ENCODE measurements around the gene TJAP1. TPM values are rescaled to one million over a fixed set of nuclear protein-coding genes. Genes with fewer than 3 reads are reported as not detected.

The TJAP1 gene
- total and polyA plus RNA-seq, 2 donors (not counting 3 experiments of a cell fraction or from before 2014, with no cell fraction given) = 28.4 to 31.8 TPM

DNA sequence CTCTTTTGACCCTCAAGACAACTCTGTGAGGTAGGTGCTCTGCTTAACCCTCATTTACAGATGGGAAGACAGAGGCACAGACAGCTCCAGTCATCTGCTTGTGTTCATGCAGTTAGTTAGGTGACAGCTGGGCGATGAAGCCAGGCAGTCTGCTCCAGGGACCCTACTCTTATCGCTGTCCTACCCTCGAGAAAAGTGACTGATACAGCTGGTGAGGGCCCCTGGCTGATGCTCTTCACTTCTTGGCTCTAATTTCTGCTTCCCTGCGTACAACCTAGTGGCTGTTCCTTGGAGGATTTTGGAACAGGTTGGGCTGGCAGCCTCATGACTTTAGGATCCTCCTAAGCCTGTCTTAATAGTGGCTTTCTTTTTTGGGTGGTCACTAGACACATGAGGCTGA lies 9.1 kb upstream of the TJAP1 start:
- Histone ChIP-seq H3K9me3 (replicated peaks; ENCODE audit: control insufficient read depth, insufficient read depth, low read length) (no peaks in the 10 kb centered on the region), H3K4me1 (ENCODE audit: control insufficient read depth, extremely low read depth, insufficient read depth, low read length) (no peaks in the 10 kb centered on the region), H3K79me2 (ENCODE audit: control insufficient read depth, insufficient read depth, low read length) (no peaks in the 10 kb centered on the region), H3K4me3 (replicated peaks in 1 of 3; ENCODE audit: insufficient read depth in 1 of 3, low read depth in 1 of 3, low read length in 3 of 3) (no peak overlapping the region), H4K20me1 (replicated peaks; ENCODE audit: control insufficient read depth, extremely low read depth, insufficient read depth, low read length) (no peaks in the 10 kb centered on the region), H2AFZ (ENCODE audit: low read depth, low read length) (no peak overlapping the region), H3K4me2 (ENCODE audit: insufficient read depth, low read length) (no peak overlapping the region), H3K27ac (ENCODE audit: insufficient read depth, low read depth, low read length) (no peak overlapping the region), H3K36me3 (ENCODE audit: control insufficient read depth in 2 of 2, extremely low read depth in 1 of 2, insufficient read depth in 2 of 2, low read length in 2 of 2) (no peaks in the 10 kb centered on the region), H3K9me1 (replicated peaks; ENCODE audit: control insufficient read depth, extremely low read depth, insufficient read depth, low read length) (no peaks in the 10 kb centered on the region), H3K9ac (replicated peaks; ENCODE audit: extremely low read depth, insufficient read depth, low read length) (no peak overlapping the region), H3K27me3 (ENCODE audit: control insufficient read depth in 2 of 2, insufficient read depth in 2 of 2, low read length in 2 of 2) (peaks cover 9 to 12% of the 10 kb centered on the region in 2 experiments)
- dilution Hi-C loops (cut with MboI; ENCODE audit: extremely low pct_ligation_motif_present, low sequenced_read_pairs) (no loop called here), intact Hi-C loops (cut with micrococcal nuclease) (no loop called here)
- ChIA-PET POLR2A (no interaction called here), CTCF (interaction anchor here (1.3 kb wide), 1 partner anchor 9 kb away, joined by 3 read pairs; the partner anchor contains the start of gene TJAP1)
- FAIRE-seq (no peak), DNase-seq (ENCODE audit: low read depth, low spot score) (no peak)
- no peak for TF ChIP-seq JUN (IDR thresholded peaks at IDR 0.05; ENCODE audit: borderline replicate concordance, insufficient read depth, insufficient read length, low read depth)
- no peak for TF ChIP-seq FOS (IDR thresholded peaks at IDR 0.05; ENCODE audit: borderline replicate concordance, insufficient read depth, low read length)
- TF ChIP-seq POLR2A (IDR thresholded peaks at IDR 0.05; ENCODE audit: low read depth, low read length) = no peak
- TF ChIP-seq MYC (IDR thresholded peaks at IDR 0.05; ENCODE audit: low read depth, low read length) = no peak
- TF ChIP-seq, protein P1, sequence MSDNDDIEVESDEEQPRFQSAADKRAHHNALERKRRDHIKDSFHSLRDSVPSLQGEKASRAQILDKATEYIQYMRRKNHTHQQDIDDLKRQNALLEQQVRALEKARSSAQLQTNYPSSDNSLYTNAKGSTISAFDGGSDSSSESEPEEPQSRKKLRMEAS (IDR thresholded peaks at IDR 0.05; ENCODE audit: insufficient read depth, insufficient read length) = no peak
- no peak for TF ChIP-seq EZH2 (IDR thresholded peaks at IDR 0.05; ENCODE audit: borderline replicate concordance, low read depth, low read length, severe bottlenecking)
- TF ChIP-seq GATA2 (IDR thresholded peaks at IDR 0.05; ENCODE audit: insufficient read depth, insufficient read length, low read depth, low read length) = no peak
- TF ChIP-seq, protein P2, sequence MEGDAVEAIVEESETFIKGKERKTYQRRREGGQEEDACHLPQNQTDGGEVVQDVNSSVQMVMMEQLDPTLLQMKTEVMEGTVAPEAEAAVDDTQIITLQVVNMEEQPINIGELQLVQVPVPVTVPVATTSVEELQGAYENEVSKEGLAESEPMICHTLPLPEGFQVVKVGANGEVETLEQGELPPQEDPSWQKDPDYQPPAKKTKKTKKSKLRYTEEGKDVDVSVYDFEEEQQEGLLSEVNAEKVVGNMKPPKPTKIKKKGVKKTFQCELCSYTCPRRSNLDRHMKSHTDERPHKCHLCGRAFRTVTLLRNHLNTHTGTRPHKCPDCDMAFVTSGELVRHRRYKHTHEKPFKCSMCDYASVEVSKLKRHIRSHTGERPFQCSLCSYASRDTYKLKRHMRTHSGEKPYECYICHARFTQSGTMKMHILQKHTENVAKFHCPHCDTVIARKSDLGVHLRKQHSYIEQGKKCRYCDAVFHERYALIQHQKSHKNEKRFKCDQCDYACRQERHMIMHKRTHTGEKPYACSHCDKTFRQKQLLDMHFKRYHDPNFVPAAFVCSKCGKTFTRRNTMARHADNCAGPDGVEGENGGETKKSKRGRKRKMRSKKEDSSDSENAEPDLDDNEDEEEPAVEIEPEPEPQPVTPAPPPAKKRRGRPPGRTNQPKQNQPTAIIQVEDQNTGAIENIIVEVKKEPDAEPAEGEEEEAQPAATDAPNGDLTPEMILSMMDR (IDR thresholded peaks at IDR 0.05; ENCODE audit: extremely low read depth in 1 of 2, insufficient read depth in 1 of 2, low read depth in 1 of 2, low read length in 2 of 2) = no peak
- no peak for TF ChIP-seq POLR2AphosphoS5 (IDR thresholded peaks at IDR 0.05; ENCODE audit: insufficient read depth, low read depth, low read length)
- no TSS peak for BruUV-seq (replicated peaks)
